ENCODE results near the gene OR10H5.
"Not testable (repeated sequence)": the region's sequence is repeated elsewhere in the genome, so short reads cannot be mapped to it uniquely, and the experiment has no call there.

The OR10H5 gene

DNA sequence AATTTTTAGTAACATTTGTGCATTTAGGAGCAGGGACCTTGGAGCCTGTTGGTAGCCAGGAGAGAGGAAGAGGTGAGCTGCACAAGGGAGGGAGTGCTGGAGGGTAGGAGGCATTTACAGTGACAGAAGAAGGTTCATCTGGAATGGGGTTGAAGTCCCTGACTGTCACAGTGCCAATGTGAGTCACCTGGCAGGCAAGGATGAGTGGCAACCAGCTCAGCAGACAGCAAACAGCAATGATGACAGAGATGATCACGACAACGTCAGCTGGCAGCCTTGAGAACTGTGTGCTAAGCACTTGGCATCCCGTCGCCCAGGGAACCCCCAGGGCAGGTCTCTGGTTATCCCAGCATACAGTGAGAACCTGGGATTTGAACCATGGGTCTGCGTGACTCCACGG, 2.6 kb downstream of the OR10H5 start:
- TF ChIP-seq TARDBP (IDR thresholded peaks at IDR 0.05) (no peak), FOXM1 (IDR thresholded peaks at IDR 0.05; ENCODE audit: borderline replicate concordance) (no peak), NFRKB (IDR thresholded peaks at IDR 0.05) (no peak), FOXK2 (IDR thresholded peaks at IDR 0.05) (no peak), BHLHE40 (IDR thresholded peaks at IDR 0.05; ENCODE audit: borderline replicate concordance) (no peak), LEF1 (IDR thresholded peaks at IDR 0.05; ENCODE audit: borderline replicate concordance) (no peak), HDGF (IDR thresholded peaks at IDR 0.05; ENCODE audit: borderline replicate concordance) (no peak), SP1 (IDR thresholded peaks at IDR 0.05) (no peak), CTBP1 (IDR thresholded peaks at IDR 0.05; ENCODE audit: borderline replicate concordance) (no peak), FOXA1 (IDR thresholded peaks at IDR 0.05) (no peak), L3MBTL2 (conservative IDR thresholded peaks at IDR 0.05) (no peak), ZNF384 (IDR thresholded peaks at IDR 0.05) (no peak), ELF4 (IDR thresholded peaks at IDR 0.05) (no peak), SUZ12 (IDR thresholded peaks at IDR 0.05) (no peak)
- TF ChIP-seq, protein P1, sequence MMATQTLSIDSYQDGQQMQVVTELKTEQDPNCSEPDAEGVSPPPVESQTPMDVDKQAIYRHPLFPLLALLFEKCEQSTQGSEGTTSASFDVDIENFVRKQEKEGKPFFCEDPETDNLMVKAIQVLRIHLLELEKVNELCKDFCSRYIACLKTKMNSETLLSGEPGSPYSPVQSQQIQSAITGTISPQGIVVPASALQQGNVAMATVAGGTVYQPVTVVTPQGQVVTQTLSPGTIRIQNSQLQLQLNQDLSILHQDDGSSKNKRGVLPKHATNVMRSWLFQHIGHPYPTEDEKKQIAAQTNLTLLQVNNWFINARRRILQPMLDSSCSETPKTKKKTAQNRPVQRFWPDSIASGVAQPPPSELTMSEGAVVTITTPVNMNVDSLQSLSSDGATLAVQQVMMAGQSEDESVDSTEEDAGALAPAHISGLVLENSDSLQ (IDR thresholded peaks at IDR 0.05): no peak
- ChIA-PET POLR2A (no interaction called here), CTCF (no interaction called here)
- no peak for DNase-seq (ENCODE audit: extremely low spot score)

- POLR2A ChIA-PET; DNase-seq (ENCODE audit: extremely low spot score); CTCF ChIA-PET: not testable (repeated sequence)
Observed at GRCh38 chr19:15794279-15794678, 6.8 kb downstream of the OR10H5 start.

DNA sequence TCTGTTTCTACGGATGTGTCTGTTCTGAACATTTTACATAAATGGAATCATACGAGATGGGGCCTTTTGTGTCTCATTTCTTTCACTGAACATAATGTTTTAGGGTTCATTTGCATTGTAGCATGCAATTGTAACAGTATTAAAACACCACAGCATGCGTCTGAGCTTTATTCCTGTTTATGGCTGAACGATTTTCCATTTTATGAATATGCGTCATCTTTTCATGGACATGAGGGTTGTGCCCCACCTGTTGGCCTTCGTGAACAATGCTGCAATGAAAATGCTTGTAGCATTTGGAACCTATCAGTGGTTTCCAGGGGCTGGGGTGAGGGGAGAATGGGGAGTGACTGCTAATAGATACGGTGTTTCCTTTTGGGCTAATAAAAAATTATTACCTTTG, 22.9 kb downstream of the OR10H5 start:
- TF ChIP-seq SUZ12 (IDR thresholded peaks at IDR 0.05) (no peak), BHLHE40 (IDR thresholded peaks at IDR 0.05; ENCODE audit: borderline replicate concordance) (no peak), NFRKB (IDR thresholded peaks at IDR 0.05) (no peak), FOXM1 (IDR thresholded peaks at IDR 0.05; ENCODE audit: borderline replicate concordance) (no peak), CTBP1 (IDR thresholded peaks at IDR 0.05; ENCODE audit: borderline replicate concordance) (no peak), TARDBP (IDR thresholded peaks at IDR 0.05) (no peak), FOXA1 (IDR thresholded peaks at IDR 0.05) (no peak), ARNT (IDR thresholded peaks at IDR 0.05) (no peak), ELF4 (IDR thresholded peaks at IDR 0.05) (no peak), SP1 (IDR thresholded peaks at IDR 0.05) (no peak), HDGF (IDR thresholded peaks at IDR 0.05; ENCODE audit: borderline replicate concordance) (no peak), L3MBTL2 (conservative IDR thresholded peaks at IDR 0.05) (no peak), LEF1 (IDR thresholded peaks at IDR 0.05; ENCODE audit: borderline replicate concordance) (no peak)
- TF ChIP-seq, protein P1 (IDR thresholded peaks at IDR 0.05): no peak
- CTCF ChIA-PET: no interaction called here
- no peak for DNase-seq (ENCODE audit: extremely low spot score)
- POLR2A ChIA-PET: no interaction called here

DNA sequence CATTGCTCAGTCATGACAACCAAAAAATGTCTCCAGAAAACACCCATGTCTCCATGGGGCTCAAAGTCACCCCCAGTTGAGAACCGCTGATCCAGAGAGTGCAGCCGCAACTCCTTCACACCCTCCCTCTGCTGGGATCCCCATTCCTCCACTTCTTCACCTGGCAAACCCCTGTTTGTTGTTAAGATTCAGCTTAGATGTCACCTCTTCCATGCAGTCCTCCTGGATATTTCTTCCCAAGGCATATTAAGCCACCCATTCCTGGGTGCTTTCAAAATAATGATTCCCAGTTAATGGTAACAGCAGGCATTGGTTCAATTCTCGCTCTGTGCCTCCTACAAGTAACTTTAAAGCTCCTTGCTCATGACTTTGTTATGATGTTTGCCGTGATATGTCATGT, 24.0 kb downstream of the OR10H5 start:
- TF ChIP-seq FOXM1 (IDR thresholded peaks at IDR 0.05; ENCODE audit: borderline replicate concordance) (no peak), FOXK2 (IDR thresholded peaks at IDR 0.05) (no peak), BHLHE40 (IDR thresholded peaks at IDR 0.05; ENCODE audit: borderline replicate concordance) (no peak), TARDBP (IDR thresholded peaks at IDR 0.05) (no peak), SP1 (IDR thresholded peaks at IDR 0.05) (no peak), ARNT (IDR thresholded peaks at IDR 0.05) (no peak), NFRKB (IDR thresholded peaks at IDR 0.05) (no peak), CTBP1 (IDR thresholded peaks at IDR 0.05; ENCODE audit: borderline replicate concordance) (no peak)
- TF ChIP-seq, protein P1 (IDR thresholded peaks at IDR 0.05): no peak
- ChIA-PET CTCF (no interaction called here), POLR2A (no interaction called here)
- no peak for DNase-seq (ENCODE audit: extremely low spot score)

- TF ChIP-seq FOXA1 (IDR thresholded peaks at IDR 0.05): no peak
- TF ChIP-seq HDGF (IDR thresholded peaks at IDR 0.05; ENCODE audit: borderline replicate concordance): no peak
- TF ChIP-seq CTBP1 (IDR thresholded peaks at IDR 0.05; ENCODE audit: borderline replicate concordance): no peak
- TF ChIP-seq FOXM1 (IDR thresholded peaks at IDR 0.05; ENCODE audit: borderline replicate concordance): no peak
- TF ChIP-seq BHLHE40 (IDR thresholded peaks at IDR 0.05; ENCODE audit: borderline replicate concordance): no peak
- TF ChIP-seq SP1 (IDR thresholded peaks at IDR 0.05): no peak
- no peak for TF ChIP-seq LEF1 (IDR thresholded peaks at IDR 0.05; ENCODE audit: borderline replicate concordance)
- TF ChIP-seq NFRKB (IDR thresholded peaks at IDR 0.05): no peak
- TF ChIP-seq TARDBP (IDR thresholded peaks at IDR 0.05): no peak
- TF ChIP-seq L3MBTL2 (conservative IDR thresholded peaks at IDR 0.05): no peak
- TF ChIP-seq FOXK2 (IDR thresholded peaks at IDR 0.05): no peak
- TF ChIP-seq ELF4 (IDR thresholded peaks at IDR 0.05): no peak
- no peak for TF ChIP-seq ZNF384 (IDR thresholded peaks at IDR 0.05)
- TF ChIP-seq SUZ12 (IDR thresholded peaks at IDR 0.05): no peak
- TF ChIP-seq, protein P1 (IDR thresholded peaks at IDR 0.05): no peak
- no peak for TF ChIP-seq ARNT (IDR thresholded peaks at IDR 0.05)
- DNase-seq (ENCODE audit: extremely low spot score): no peak
- POLR2A ChIA-PET: no interaction called here
- CTCF ChIA-PET: no interaction called here
Observed at GRCh38 chr19:15812060-15812722, 24.7 kb downstream of the OR10H5 start.

GRCh38 chr19:15813916-15814315, 26.5 kb downstream of the OR10H5 start:
- POLR2A ChIA-PET: no interaction called here
- no peak for DNase-seq (ENCODE audit: extremely low spot score)
- TF ChIP-seq TARDBP (IDR thresholded peaks at IDR 0.05) (no peak), FOXK2 (IDR thresholded peaks at IDR 0.05) (no peak), SUZ12 (IDR thresholded peaks at IDR 0.05) (no peak), ARNT (IDR thresholded peaks at IDR 0.05) (no peak), ELF4 (IDR thresholded peaks at IDR 0.05) (no peak), BHLHE40 (IDR thresholded peaks at IDR 0.05; ENCODE audit: borderline replicate concordance) (no peak), FOXM1 (IDR thresholded peaks at IDR 0.05; ENCODE audit: borderline replicate concordance) (no peak)
- CTCF ChIA-PET: no interaction called here

Measured in HEK293T (cell line).